Gastrocnemius medialis (tissue), 4 donors: Measurements from ENCODE around the gene PSMD12. TPM values are rescaled to one million over a fixed set of nuclear protein-coding genes. Genes with fewer than 3 reads are reported as not detected.

Experiments used
- ATAC-seq, 2 donors: fragments of 150-250 bp; one replicate each; pipeline ENCODE4 v1.9.1; 2016
- DNase-seq, 2 donors: peaks; one replicate each; pipeline ENCODE4 v3.0.0-alpha.2; 2019
- H3K27ac ChIP-seq, 4 donors: fragments of 200-600 bp; sonication (generic); 1 replicate in 1 of 4; 2 replicates in 3 of 4; pipeline ENCODE4 v1.5.1; 2016 to 2018; ENCODE audit warnings: mild to moderate bottlenecking in 2 of 4, moderate library complexity in 1 of 4
- H3K27me3 ChIP-seq, 3 donors: fragments of 200-600 bp; sonication (generic) in 2 of 3; 1 replicate in 1 of 3; 2 replicates in 2 of 3; pipeline versions ENCODE4 v1.5.1 to v1.6.0; 2016 to 2019; ENCODE audit warnings: mild to moderate bottlenecking in 1 of 3, moderate library complexity in 1 of 3
- H3K36me3 ChIP-seq, 2 donors: fragments of 200-600 bp; sonication (generic) in 1 of 2; one replicate each; pipeline ENCODE4 v1.5.1; 2017 to 2018
- H3K4me1 ChIP-seq, 2 donors: fragments of 200-600 bp; sonication (generic) in 1 of 2; one replicate each; pipeline ENCODE4 v1.5.1; 2016 to 2017; ENCODE audit warnings: mild to moderate bottlenecking in 2 of 2
- H3K4me3 ChIP-seq, 4 donors: fragments of 200-600 bp; sonication (generic) in 3 of 4; 1 replicate in 1 of 4; 2 replicates in 3 of 4; pipeline ENCODE4 v1.5.1; 2016 to 2019; ENCODE audit warnings: mild to moderate bottlenecking in 2 of 4
- H3K9me3 ChIP-seq, 3 donors: fragments of 200-600 bp; sonication (generic) in 2 of 3; 1 replicate in 1 of 3; 2 replicates in 2 of 3; pipeline ENCODE4 v1.5.1; 2016 to 2019
- CTCF ChIP-seq, 5 experiments: fragments of 450-650 bp in 3 of 5; fragments of 200-600 bp in 2 of 5; sonication (generic) in 2 of 5; IDR thresholded peaks in 4 of 5; conservative IDR thresholded peaks in 1 of 5; 1 replicate in 4 of 5; 2 replicates in 1 of 5; pipeline ENCODE4 v1.5.1; 2016 to 2019; ENCODE audit warnings: antibody characterized with exemption in 5 of 5, mild to moderate bottlenecking in 3 of 5, moderate library complexity in 3 of 5
- POLR2A ChIP-seq, 2 donors: fragments of 450-650 bp; IDR thresholded peaks; one replicate each; pipeline ENCODE4 v1.6.1; 2017; ENCODE audit warnings: antibody characterized with exemption in 2 of 2, mild to moderate bottlenecking in 2 of 2, moderate library complexity in 2 of 2
- in situ Hi-C, 4 donors: fragments of 200-750 bp; cut with MboI; loops; one replicate each; pipeline versions ENCODE4 v1.15.0 to v1.8.0; 2017; ENCODE audit warnings: low sequenced_read_pairs in 4 of 4
- intact Hi-C: fragments of 100-400 bp; cut with DNase I; formaldehyde crosslinking; loops from one replicate; pipeline ENCODE4 v1.15.1; 2023; ENCODE audit warnings: low total_unique reads
- total RNA-seq, 4 donors: library from RNA; depleted of rRNA; stranded (reverse); fragments of >200 nt; gene quantifications; one replicate each; pipeline versions ENCODE4 v1.1.0 to v1.2.3, GENCODE V29; 2016

Gene PSMD12
- total RNA-seq: 10 to 100 TPM; 52.0 to 89.6 (median 69.9) TPM

- Histone ChIP-seq H3K4me1 (peaks cover 38 to 39% of the 10 kb centered on the region in 2 donors), H3K27me3 (no peaks in the 10 kb centered on the region), H3K4me3 (peak within 1 kb of the TSS; percentile 72 to 98 (median 95)), H3K9me3 (no peaks in the 10 kb centered on the region), H3K27ac (peak within 1 kb of the TSS; percentile 97 to 99 (median 97)), H3K36me3 (peaks cover 0 to 8% of the 10 kb centered on the region in 2 donors)
- TF ChIP-seq CTCF (IDR thresholded peaks at IDR 0.05 in 4 of 5, conservative IDR thresholded peaks at IDR 0.05 in 1 of 5) (peak in 1 of 5 experiments; percentile 28), POLR2A (IDR thresholded peaks at IDR 0.05) (peak; percentile 95 to 98)
- peak; percentile 92 to 93 for DNase-seq
- in situ Hi-C loops (loop anchor here in 1 of 4 donors (25.0 kb wide), 1 partner anchor 471 kb away; the partner anchor contains the start of gene BPTF), intact Hi-C loops (no loop called here)
- ATAC-seq: peak; percentile 85 to 90
Measured at GRCh38 chr17:67366193-67367157, at the start of gene PSMD12. PSMD12 (minus strand) TSS chr17:67366577; CDS start chr17:67366519, 58 bp downstream.

GRCh38 chr17:67415291-67415690, 48.9 kb upstream of the PSMD12 start:
- intact Hi-C loops: no loop called here
- DNase-seq (no peak), ATAC-seq (no peak)
- Histone ChIP-seq H3K4me1 (no peaks in the 10 kb centered on the region), H3K27ac (no peak overlapping the region), H3K27me3 (no peaks in the 10 kb centered on the region), H3K36me3 (no peaks in the 10 kb centered on the region), H3K9me3 (no peaks in the 10 kb centered on the region), H3K4me3 (no peak overlapping the region)
- TF ChIP-seq POLR2A (IDR thresholded peaks at IDR 0.05) (no peak), CTCF (IDR thresholded peaks at IDR 0.05 in 4 of 5, conservative IDR thresholded peaks at IDR 0.05 in 1 of 5) (no peak)
- in situ Hi-C loops: no loop called here

GRCh38 chr17:67414559-67414958, 48.2 kb upstream of the PSMD12 start:
- intact Hi-C loops: no loop called here
- H3K9me3 ChIP-seq: no peaks in the 10 kb centered on the region
- in situ Hi-C loops: no loop called here
- no peak for TF ChIP-seq POLR2A (IDR thresholded peaks at IDR 0.05)
- no peak for TF ChIP-seq CTCF (IDR thresholded peaks at IDR 0.05 in 4 of 5, conservative IDR thresholded peaks at IDR 0.05 in 1 of 5)
- no peaks in the 10 kb centered on the region for H3K4me1 ChIP-seq
- DNase-seq: no peak
- no peak overlapping the region for H3K27ac ChIP-seq
- no peak overlapping the region for H3K4me3 ChIP-seq
- no peaks in the 10 kb centered on the region for H3K27me3 ChIP-seq
- no peaks in the 10 kb centered on the region for H3K36me3 ChIP-seq
- ATAC-seq: no peak

DNA sequence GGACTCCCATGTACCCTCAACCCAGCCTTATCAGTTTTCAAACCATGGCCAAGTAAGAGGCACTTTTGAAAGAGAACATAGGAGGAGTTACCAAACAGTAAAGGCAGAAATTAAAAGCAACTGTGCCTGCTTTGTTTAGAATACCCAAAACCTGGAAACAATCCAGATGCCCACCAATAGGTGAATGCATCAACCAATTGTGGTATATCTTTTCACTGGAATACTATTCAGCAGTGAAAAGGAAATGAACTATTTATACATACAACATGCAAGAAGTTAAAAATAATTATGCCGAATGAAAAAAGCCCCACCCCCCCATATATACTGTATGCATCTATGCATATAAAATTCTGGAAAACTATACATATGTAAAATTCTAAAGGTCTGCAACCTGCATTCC, 47.8 kb upstream of the PSMD12 start:
- H3K36me3 ChIP-seq: no peaks in the 10 kb centered on the region
- no peaks in the 10 kb centered on the region for H3K9me3 ChIP-seq
- H3K27ac ChIP-seq: no peak overlapping the region
- no peaks in the 10 kb centered on the region for H3K27me3 ChIP-seq
- ATAC-seq (no peak), DNase-seq (no peak)
- no peak for TF ChIP-seq POLR2A (IDR thresholded peaks at IDR 0.05)
- TF ChIP-seq CTCF (IDR thresholded peaks at IDR 0.05 in 4 of 5, conservative IDR thresholded peaks at IDR 0.05 in 1 of 5): no peak
- H3K4me1 ChIP-seq: no peaks in the 10 kb centered on the region
- no peak overlapping the region for H3K4me3 ChIP-seq
- in situ Hi-C loops (no loop called here), intact Hi-C loops (no loop called here)
